Skeletal muscle cell (primary cell): ENCODE measurements around the gene GPD1.
"Not testable (repeated sequence)": the region's sequence is repeated elsewhere in the genome, so short reads cannot be mapped to it uniquely, and the experiment has no call there.

ENCODE experiments used
- DNase-seq: peaks from one replicate; pipeline ENCODE4 v3.0.0-alpha.2; 2010; ENCODE audit warnings: low read depth
- H3K4me3 ChIP-seq: 2 replicates; pipeline ENCODE4 v1.5.1; 2011; ENCODE audit warnings: low read depth, mild to moderate bottlenecking, control low read depth, low read length, moderate library complexity

The GPD1 gene

DNA sequence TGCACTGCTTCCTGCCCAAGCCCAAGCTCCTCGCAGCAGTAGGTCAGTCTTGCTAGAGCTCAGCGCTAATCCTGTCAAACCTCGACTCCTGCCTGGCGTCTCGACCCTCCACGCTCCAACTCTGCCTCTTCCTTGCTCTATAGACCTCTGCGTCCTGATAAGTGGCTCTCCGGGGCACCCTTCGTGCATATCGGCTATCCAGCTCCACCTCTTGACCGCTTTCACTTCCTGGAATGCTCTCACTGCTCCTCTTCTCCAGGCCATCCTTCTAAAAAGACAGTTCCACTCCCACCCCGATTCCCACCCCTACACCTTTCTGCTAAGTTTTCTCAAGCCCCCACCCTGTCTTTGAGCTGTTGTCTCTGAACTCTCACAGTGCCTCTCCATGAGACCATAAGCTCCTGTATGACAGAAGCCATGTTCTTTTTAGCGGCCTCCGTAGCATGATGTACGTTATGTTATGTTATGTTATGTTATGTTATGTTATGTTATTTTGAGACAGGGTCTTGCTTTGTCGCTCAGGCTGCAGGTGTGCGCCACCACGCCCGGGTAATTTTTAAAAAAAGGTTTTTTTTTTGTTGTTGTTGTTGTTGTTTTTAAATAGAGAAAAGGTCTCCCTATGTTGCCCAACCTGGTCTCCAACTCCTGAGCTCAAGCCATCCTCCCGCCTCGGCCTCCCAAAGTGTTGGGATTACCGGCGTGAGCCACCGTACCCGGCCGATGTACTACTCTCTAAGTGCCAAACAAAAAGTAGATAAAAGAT lies 8.8 kb downstream of the GPD1 start:
- peak overlapping the region; percentile 99 for H3K4me3 ChIP-seq
- no peak for DNase-seq

DNA sequence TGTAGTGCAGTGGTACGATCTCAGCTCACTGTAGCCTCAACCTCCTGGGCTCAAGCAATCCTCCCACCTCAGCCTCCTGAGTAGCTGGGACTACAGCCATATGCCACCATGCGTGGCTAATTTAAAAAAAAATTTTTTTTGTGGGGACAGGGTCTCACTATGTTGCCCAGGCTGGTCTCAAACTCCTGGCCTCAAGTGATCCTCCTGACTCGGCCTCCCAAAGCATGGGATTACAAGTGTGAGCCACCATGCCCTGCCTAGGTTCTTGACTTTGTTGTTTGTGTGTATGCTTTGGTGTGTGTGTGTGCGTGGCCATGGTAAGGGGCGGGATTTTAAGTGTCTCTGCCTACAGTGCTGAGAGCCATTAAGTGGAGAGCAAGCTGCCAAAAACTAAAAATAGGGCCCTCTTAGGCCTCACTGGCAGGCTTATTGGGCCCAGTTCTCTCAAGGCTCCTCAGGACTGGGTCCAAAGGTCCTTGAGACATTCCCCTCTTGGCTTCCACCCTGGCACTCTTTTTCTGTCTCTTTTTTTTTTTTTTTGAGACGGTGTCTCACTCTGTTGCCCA lies 13.3 kb downstream of the GPD1 start:
- DNase-seq, result no peak
- H3K4me3 ChIP-seq, result no peak overlapping the region

DNA sequence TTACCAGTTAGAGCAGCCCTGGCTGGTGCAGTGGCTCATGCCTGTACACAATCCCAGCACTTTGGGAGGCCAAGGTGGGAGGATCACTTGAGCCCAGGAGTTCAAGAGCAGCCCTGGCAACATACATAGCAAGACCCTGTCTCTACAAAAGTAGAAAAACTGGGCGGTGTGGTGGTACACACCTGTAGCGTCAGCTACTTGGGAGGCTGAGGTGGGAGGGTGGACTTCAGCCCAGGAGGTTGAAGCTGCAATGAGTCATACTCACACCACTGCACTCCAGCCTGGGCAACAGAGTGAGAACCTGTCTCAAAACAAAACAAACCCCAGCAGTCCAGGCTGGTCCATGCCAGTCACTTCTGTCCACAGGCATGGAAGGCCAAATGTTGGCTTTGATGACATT lies 15.6 kb downstream of the GPD1 start:
- DNase-seq, result no peak
- no peak overlapping the region for H3K4me3 ChIP-seq

DNA sequence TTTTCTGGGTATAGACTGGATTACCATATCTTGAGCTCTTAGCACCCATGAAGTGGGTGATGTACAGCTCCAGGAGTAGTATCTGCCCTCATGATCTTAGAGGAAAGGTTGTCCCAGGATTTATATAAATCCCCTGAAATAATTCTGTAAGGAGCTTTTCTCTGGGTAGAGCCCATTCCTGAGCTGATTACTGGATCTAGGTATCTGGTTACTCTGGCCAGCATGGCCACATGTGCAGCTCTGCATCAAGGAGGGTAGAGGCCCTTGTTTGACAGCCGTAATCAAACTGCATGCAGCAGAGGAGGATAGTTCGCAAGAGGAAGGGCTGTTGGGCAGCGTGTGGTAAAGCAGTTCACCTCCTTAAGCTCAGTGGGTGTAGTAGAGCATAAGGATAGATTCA lies 16.7 kb downstream of the GPD1 start:
- DNase-seq, result no peak
- no peak overlapping the region for H3K4me3 ChIP-seq

DNA sequence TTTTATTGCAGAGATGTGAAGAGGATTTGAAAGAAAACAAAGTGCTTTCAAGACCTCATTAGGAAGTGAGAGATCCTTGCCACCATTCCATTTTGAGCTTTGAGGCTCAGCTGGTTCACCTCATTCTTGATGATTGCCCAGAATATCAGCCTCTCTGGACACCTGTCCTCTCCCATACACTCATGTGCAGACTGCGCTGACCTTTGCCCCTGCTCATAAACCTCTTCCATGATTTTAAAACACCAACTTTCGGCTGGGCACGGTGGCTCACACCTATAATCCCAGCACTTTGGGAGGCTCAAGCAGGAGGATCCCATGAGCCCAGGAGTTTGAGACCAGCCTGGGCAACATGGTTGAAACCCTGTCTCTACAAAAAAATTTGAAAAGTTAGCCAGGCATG lies 17.1 kb downstream of the GPD1 start:
- DNase-seq, result no peak
- H3K4me3 ChIP-seq, result no peak overlapping the region

DNA sequence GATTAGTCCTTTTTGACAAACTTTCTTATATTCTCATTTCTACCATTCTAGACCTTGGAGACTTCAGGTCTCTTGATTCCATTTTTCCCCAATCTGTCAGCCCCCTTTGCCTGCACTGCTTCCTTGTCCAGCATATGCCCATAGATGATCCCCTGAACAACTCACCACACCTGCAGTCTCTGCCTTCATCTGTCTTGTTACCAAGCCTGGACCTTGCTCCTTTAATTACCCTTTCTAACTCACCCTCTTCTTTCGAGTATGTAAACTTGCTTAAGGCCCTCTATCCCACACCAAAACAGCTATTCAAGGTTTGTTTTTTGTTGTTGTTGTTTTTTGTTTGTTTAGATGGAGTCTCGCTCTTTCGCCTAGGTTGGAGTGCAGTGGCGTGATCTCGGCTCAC lies 17.8 kb downstream of the GPD1 start:
- H3K4me3 ChIP-seq, result no peak overlapping the region
- no peak for DNase-seq

DNA sequence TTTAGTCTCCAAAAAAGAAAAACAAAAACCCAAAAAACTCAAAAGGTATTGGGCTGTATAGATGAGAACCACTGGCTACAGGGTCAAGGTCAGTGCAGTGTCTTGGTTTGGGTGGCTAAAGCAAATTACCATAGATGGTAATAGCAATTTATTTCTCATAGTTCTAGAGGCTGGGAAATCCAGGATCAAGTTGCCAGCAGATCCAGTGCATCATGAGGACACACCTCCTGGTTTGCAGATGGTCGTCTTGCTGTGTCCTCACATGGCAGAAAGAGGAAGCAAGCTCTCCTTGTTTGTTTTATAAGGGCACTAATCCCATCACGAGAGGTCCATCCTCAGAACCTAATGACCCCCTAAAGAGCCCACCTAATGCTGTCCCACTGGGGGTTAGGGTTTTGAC lies 19.4 kb downstream of the GPD1 start:
- H3K4me3 ChIP-seq, result no peak overlapping the region
- DNase-seq, result no peak

DNA sequence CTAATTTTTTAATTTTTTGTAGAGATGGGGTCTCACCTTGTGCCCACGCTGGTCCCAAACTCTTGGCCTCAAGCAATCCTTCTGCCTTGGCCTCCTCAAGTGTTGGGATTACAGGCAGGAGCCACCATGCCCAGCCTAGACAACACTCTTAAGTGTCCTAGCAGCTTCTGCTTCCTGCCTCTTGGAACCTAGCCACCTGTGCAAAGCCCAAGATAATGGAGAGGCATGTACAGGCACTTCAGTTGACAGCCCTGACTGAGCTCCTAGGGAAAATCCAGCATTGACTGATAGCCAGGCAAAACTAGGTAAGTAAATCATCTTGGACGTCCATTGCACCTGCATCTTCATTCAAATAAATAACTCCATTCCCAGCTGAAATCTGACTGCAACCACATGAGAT lies 23.7 kb downstream of the GPD1 start:
- DNase-seq, result no peak
- no peak overlapping the region for H3K4me3 ChIP-seq

DNA sequence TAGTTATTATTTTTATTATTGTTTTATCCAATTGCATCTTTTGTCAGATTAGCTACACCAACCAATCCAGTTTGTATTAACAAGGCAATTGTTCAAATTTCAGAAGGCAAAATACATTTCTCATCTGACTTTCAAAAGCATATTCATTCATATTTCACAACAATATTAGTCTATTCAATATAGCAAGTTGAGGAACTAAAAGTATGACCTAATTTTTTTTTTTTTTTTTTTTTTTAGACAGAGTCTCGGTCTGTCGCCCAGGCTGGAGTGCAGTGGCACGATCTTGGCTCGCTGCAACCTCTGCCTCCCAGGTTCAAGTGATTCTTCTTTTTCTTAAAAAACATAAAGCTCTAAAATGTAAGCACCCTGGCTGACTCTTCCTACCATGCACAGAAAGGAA lies 25.5 kb downstream of the GPD1 start:
- H3K4me3 ChIP-seq, result no peak overlapping the region
- DNase-seq, result no peak

DNA sequence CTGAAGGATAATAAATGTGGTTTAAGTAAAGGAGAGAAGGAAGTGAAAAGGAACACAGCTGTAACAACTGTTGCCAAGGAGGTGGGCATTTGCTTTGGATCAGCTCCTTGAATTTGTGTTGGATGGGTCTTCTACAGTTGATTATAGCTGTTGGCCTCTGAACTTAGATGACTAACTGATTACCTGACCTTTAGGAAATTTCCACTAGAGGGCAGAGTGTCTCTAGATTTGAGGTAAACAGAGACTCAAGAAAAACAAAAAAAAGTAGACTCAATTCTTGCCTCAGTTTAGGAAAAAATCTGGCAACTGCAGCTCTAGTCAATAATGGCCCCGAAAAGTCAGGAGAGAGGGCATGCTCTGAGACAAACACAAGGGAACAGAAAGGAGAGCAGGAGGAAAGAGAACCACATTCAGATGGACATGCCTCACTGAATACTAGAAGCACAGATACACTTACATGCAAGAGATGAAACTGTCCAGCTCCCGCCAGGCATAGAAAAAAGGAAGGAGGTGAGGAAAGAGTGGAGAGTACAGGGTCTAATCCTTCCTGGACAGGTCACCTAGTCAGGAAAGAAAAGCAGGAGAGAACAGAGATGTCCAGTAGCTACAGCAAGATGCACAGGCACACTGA lies 28.8 kb downstream of the GPD1 start:
- no peak for DNase-seq
- H3K4me3 ChIP-seq, result no peak overlapping the region

DNA sequence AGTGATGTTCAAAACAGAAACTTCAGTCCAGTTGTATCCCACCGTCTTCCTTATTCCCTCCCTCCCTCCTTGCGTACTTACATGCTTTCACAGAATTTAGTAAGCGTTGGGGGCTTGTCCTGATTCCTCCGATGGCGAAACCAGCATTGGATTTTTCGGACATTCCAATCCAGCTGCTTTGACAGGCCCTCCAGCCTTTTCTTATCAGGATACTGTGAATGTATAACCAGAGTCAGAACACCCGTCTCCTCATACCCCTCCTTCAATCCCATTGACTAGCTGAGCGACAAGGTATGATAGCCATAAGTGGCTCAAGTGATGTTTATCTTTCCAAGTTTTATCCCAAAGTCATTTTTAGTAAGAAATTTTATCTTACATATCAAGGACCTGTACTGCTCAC lies 39.2 kb downstream of the GPD1 start:
- no peak for DNase-seq

DNA sequence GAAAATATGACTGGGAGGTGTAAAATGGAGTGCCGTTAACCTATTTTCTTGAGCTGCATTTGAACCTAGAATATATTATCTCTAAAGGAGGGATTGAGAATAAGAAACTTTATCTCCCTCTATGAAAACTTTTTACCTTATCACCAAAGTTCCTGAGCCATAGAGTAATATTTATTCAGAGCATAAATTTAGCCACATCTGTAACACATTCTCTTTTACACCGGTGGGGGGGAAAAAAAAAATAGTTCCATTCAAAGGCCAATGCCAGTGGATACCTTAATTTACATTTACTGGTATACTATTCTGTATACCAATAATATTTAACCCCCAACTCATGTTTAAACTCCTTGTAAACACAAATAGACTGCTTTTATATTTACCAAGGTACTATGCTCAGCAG lies 41.6 kb downstream of the GPD1 start:
- no peak overlapping the region for H3K4me3 ChIP-seq
- DNase-seq, result no peak

More for the DNA sequence above, 39.2 kb downstream of the GPD1 start:
- no peak overlapping the region for H3K4me3 ChIP-seq

DNA sequence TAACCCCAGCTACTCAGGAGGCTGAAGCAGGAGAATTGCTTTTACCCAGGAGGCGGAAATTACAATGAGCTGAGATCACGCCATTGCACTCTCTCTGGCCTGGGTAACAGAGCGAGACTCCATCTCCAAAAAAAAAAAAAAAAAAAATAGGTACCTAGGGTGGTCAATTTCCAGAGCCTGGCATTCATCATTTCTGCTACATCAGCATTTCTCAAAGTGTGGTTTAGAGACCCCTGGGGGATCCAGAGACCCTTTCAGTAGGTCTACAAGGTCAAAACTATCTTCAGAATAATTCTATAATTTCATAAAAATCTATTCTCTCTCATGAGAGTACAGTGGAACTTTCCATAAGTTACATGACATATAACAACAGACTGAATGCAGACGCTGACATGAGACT lies 43.5 kb downstream of the GPD1 start:
- H3K4me3 ChIP-seq, result no peak overlapping the region
- DNase-seq, result no peak

DNA sequence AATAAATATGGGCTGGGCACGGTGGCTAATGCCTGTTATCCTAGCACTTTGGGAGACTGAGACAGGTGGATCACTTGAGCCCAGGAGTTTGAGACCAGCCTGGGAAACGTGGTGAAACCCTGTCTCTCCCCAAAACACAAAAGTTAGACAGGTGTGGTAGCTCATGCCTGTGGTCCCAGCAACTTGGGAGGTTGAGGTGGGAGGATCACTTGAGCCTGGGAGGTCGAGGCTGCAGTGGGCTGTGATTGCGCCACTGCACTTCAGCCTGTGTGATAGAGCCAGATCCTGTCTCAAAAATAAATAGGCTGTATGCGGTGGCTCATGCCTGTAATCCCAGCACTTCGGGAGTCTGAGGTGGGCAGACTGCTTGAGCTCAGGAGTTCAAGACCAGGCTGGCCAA lies 44.2 kb downstream of the GPD1 start:
- not testable (repeated sequence) for H3K4me3 ChIP-seq, DNase-seq

DNA sequence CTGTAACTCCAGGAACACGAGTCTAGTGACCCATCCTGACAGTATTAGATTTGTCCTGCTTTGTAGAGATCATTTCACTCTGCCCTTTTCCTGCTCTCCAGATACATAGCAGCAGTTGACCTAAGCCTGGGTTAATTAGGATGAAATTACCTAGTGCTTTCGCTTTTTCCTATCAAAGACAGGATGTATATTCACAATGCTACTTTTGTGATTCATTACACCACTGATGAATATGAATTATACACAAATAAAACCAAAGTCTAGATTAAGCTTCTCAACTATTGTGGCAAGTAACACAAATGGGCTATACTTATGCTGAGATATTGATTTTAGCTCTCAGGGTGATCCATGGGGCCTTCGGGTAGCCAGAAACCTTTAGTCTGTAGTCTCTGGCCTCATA lies 45.5 kb downstream of the GPD1 start:
- no peak overlapping the region for H3K4me3 ChIP-seq
- no peak for DNase-seq

DNA sequence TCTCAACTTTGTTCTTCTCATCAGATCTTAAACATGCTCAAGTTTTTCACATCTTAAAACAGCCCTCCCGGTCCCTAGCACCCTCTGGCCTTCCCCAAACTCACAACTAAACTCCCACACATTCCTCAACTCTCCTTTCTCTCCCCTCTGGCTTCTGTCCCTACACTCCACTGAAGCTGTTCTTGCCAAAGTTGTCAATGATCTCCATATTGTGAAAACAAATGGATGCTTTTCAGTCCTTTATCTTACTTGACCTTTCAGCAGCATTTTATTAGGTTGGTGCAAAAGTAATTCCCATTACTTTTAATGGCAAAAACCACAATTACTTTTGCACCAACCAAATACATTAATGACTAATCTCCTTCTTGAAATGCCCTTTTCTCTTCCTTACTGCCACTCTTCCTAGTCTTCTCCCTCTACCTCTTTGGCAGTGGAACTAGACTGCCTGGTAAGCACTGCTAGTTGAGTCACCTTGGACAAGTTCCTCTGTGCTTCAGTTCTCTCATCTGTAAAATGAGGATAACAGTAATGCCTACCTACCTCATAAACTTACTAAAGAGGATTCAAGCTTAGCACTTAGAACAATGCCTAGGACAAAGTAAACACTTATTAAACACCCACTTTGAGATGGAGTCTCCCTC lies 47.4 kb downstream of the GPD1 start:
- no peak overlapping the region for H3K4me3 ChIP-seq
- DNase-seq, result no peak

DNA sequence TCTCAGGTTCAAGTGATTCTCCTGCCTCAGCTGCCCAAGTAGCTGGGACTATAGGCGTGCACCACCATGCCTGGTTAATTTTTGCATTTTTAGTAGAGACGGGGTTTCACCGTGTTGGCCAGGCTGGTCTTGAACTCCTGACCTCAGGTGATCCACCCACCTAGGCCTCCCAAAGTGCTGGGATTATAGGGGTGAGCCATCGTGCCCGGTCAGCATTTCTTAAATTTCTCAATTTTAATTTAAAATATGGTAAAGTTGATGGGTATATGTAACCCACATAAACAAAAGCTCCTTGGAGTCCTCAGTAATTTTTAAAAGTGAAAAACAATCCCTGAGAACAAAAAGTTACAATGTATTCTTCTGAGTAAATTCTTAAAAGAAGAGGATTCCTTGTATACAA lies 51.1 kb downstream of the GPD1 start:
- not testable (repeated sequence) for DNase-seq, H3K4me3 ChIP-seq

DNA sequence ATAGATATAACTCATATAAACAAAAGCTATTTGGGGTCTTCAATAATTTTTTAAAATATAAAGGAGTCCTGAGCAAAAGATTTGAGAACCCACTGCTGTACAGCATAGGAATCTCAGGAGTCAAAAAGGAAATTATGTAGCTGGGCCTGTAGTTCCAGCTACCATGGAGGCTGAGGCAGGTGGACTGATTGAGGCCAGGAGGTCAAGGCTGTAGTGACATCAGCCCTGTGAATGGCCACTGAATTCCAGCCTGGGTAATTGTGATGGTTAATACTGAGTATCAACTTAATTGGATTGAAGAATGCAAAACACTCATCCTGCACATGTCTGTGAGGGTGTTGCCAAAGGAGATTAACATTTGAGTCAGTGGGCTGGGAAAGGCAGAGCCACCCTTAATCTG lies 52.8 kb downstream of the GPD1 start:
- no peak overlapping the region for H3K4me3 ChIP-seq
- no peak for DNase-seq

DNA sequence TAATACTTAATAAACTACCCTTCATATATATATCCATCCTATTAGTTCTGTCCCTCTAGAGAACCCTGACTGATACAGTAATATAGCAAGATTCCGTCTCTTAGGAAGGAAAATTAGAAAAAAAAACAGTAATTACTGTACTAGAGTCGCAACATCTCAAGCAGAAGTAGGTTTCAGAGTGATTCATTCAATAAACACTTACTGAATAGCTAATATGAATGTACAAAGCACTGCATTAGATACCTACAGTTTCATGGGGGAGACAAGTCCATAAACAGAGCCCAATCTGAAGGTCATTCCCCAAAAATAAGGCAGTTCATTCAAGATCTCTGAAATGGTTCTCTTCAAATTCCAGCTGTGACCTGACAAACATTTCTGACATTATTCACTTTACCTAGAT lies 53.5 kb downstream of the GPD1 start:
- no peak for DNase-seq

DNA sequence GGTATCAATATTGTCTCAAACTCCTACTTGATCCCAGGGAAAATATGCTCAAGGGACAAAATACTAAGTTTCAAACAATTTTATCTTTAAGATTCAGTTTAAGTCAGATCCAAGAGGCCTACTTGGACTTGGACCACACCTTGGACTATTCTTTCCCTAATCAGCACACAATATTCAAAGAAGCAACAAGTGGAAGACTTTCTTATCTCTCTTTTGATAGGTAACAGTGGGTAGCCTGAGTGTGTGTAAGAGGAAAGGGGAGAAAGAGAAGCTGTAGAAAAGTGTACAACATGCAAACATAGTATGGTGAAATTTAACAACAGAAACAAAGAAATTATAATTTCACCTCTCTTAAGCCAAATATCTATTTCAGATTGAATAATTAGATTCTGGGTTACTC lies 56.8 kb downstream of the GPD1 start:
- H3K4me3 ChIP-seq, result no peak overlapping the region
- DNase-seq, result no peak

More for the DNA sequence above, 53.5 kb downstream of the GPD1 start:
- no peak overlapping the region for H3K4me3 ChIP-seq
